CMK (cell line): ENCODE results near the gene CCDC192.
"Not testable (repeated sequence)": the region's sequence is repeated elsewhere in the genome, so short reads cannot be mapped to it uniquely, and the experiment has no call there.

Experiments
- DNase-seq: peaks from one replicate; pipeline ENCODE4 v3.0.0-alpha.2; 2010; ENCODE audit warnings: low read depth

Gene CCDC192, protein sequence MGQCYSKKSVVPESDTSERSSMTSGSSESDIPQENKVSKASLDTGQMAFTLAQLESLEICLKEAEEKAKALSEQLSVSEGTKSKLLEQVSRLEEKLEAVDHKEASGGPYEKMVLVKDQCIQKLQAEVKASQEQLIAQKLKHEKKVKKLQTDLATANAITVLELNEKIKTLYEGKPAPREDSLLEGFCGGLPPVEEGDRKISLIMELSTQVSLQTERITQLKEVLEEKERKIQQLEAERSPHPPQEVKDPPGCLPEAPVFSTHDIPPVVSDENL

GRCh38 chr5:127702926-127703561 lies at the start of gene CCDC192:
CCDC192 (plus strand) TSS chr5:127703391; CDS start chr5:127703446, 55 bp downstream.
- no peak for DNase-seq

DNA sequence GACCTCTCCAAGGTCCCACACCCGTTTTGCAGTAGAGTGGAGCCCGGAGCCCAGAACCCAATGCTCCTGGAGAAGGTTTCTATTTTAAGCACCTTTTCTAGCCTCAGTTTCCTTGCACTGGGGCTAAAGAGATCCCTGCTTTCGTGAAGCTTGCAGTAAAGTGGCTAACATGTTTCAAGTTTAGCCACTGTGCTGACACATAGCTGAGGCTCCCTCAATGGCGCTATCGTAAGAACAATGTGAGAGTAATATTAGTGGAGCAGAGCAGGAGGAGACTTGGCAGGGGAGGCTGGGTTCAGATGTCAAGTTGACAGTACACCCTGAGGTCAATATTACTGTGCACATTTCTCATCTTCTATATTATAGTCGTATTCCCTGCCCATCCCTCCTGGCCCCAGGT lies 46.4 kb upstream of the CCDC192 start:
- no peak for DNase-seq

DNA sequence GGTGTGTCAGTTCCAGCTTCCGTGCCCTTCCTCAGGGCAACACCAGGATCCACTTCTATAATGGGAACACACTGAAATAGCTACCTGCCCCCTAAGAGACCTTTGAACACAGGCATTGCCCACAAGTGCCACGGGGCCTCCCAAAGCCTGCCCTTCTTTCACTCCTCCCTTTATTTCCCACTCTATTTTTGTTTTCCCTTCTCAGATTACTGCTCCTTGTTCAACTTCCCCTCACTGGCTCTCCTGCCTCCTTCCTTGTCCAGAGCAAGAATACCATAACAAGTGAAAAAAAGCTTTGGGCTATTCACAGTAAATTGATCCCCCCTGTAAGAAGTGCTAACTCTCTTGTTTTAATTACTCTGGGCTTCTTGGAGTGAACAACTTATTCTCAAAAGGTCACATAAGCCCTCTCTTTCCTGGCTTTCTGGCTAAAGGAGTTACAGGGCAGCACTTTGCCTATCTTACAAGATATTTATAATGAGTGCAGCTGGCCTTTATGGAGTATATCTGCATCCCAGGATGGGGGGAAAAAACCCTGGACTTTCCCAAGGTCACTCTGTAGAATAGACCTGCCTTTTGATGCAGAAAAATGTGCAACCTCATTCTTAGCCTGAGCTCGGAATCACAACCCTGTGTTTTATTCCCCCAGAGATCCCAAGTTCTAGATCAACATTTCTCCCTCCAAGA lies 43.0 kb upstream of the CCDC192 start:
- DNase-seq, result no peak

- DNase-seq, result no peak
Measured at GRCh38 chr5:127664093-127664492, 39.1 kb upstream of the CCDC192 start.

DNA sequence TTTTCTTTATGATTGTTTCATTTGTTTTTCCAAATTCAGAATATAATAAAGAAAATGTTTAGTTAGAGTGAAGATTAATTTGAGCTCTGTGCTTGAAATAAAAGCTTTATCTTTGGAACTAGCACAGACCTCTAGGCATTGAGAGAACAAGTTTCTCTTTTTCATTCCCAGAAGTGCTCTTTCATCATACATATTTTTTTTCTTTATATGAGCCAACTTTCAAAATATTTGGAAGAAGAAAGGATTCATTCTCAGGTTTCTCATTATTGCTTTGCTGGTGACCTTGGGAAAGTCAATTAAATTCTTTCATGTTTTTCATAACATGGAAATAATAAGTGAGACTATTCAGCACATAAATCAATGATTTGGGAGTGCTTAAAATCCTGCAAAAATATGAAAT lies 37.5 kb upstream of the CCDC192 start:
- DNase-seq, result no peak

GRCh38 chr5:127666043-127666716 lies 37.0 kb upstream of the CCDC192 start:
- no peak for DNase-seq

- no peak for DNase-seq
Measured at GRCh38 chr5:127667926-127668325, 35.3 kb upstream of the CCDC192 start.

DNA sequence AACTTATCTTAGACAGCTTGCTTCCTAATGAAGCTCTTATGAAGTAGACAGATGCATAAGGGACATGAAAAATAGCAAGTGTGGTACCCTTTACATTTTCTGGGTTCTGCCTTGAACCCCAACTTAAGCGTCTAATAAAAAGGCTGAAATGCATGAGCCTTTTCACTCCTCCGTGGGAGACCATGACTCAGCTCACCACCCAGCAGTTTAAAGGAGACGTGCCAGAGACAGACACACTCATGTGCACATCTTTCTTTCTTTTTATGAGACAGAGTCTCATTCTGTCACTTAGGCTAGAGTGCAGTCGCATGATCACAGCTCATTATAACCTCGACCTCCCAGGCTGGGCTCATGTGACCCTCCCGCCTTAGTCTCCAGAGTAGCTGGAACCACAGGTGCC lies 32.0 kb upstream of the CCDC192 start:
- DNase-seq, result no peak

GRCh38 chr5:127673117-127673800 lies 29.9 kb upstream of the CCDC192 start:
- no peak for DNase-seq

DNA sequence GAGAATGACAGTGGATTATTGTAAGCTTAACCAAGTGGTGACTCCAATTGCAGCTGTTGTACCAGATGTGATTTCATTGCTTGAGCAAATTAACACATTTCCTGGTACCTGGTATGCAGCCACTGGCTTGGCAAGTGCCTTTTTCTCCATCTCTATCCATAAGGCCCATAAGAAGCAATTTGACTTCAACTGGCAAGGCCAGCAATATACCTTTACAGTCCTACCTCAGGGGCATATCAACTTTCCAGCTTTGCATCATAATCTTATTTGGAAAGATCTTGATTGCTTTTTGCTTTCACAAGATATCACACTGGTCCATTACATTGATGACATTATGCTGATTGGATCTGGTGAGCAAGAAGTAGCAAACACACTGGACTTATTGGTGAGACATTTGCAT lies 26.2 kb upstream of the CCDC192 start:
- DNase-seq, result not testable (repeated sequence)

DNA sequence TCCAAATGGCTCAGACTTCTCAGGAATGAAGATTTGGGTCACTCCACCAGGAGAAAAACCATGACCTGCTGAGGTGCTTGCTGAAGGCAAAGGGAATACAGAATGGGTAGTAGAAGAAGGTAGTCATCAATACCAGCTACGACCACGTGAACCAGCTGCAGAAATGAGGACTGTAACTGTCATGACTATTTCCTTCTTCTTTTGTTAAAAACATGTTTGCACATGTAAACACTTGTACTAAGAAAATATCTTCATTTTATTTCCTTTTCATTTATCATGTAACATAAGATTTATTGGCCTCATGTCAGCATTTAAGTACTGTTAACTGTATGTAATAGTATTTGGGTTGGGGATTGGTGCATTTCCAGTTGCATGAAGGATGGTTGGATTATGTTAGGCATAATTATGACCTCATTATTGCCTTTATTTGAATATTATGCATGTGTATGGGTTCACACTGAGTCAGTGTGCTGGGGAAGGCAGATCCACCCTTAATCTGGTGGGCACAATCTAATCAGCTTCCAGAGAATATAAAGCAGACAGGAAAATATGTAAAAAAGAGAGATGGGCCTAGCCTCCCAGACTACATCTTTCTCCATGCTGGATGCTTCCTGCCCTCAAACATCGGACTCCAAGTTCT lies 23.4 kb upstream of the CCDC192 start:
- not testable (repeated sequence) for DNase-seq

GRCh38 chr5:127680595-127680994 lies 22.6 kb upstream of the CCDC192 start:
- no peak for DNase-seq

- no peak for DNase-seq
Measured at GRCh38 chr5:127683008-127683407, 20.2 kb upstream of the CCDC192 start.

GRCh38 chr5:127684726-127685467 lies 18.3 kb upstream of the CCDC192 start:
- no peak for DNase-seq

- DNase-seq, result no peak
Measured at GRCh38 chr5:127685662-127686061, 17.5 kb upstream of the CCDC192 start.

DNA sequence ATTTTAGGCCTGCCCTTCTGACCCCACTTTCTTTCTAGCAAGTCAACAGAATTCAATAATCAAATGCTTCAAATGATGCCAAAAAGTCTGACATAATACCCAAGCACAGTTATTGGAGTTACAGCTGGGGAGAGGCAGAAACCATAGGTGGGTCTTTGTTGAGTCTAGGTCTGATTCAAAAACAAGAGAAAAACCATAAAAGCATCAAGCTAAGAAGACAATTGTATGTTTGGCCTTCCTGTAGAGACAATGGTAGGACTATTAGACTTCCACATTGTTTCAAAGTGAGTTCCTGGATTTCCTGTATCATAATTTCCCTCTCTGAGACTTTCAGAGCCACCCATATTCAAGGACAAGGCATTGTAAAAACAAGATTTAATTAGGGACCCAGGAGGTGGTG lies 16.8 kb upstream of the CCDC192 start:
- no peak for DNase-seq

- no peak for DNase-seq
Measured at GRCh38 chr5:127694518-127695171, 8.5 kb upstream of the CCDC192 start.

DNA sequence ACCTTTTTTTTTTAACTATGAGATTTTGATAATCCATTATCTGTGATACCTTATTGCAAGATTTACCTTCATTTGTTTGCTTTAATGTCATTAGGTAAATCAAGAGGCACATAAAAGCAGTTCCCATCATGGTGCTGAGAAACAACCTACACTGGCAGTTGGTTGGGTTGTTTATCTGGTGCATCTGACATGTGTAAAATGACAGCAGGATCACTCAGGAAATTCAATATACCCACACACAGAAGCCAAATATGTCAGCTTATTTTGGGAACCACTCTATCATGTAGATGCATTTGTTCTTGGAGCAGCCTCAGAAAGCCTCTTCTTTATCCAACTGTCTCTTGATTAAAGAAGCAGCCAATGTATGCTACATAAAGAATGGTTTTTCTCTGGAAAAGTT lies 7.8 kb upstream of the CCDC192 start:
- DNase-seq, result no peak

GRCh38 chr5:127696683-127697082 lies 6.5 kb upstream of the CCDC192 start:
- DNase-seq, result no peak

DNA sequence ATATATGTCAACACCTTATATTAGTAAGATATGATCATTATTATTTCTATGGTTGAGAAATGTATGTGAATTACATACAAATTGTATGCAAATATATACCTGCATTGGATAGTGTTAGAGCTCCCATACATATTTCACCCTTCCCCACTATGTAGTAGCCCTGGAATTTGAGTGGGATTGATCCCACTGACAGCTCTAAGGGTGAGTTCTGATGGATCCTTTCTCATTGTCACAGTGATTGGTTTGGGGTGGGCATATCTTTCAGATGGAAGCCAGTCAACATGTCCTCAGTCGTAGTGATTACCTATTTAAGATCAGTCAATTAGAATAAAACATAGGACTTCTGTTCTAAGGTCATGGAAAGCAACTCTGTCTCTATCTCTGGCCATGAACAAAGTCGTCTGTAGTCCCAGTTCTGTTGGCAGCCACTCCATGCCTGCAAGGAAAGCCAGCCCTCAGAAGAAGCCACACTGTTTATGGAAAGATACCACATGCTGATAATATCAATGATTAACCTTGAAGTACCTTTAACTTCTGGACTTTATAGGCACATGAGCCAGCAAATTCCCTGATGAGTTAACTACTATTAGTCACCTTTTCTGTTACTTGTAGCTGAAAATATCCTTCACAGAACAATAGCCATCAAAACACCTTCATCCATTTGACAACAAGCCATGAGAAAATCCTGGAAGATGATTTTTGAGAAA lies 5.1 kb upstream of the CCDC192 start:
- DNase-seq, result no peak
